HFFc6 (cell line): ENCODE data around the gene KLF8. TPM values are rescaled to one million over a fixed set of nuclear protein-coding genes. Genes with fewer than 3 reads are reported as not detected.

Experiments used
- DNase-seq: peaks from one replicate; pipeline ENCODE4 v3.0.0-alpha.2; 2018
- H3K27ac Mint-ChIP-seq: 2 replicates; pipeline ENCODE4 v1.8.0; 2020; ENCODE audit warnings: mild to moderate bottlenecking, mixed read lengths
- H3K27me3 Mint-ChIP-seq: 2 replicates; pipeline ENCODE4 v1.8.0; 2021; ENCODE audit warnings: mild to moderate bottlenecking, moderate library complexity, mixed read lengths; ENCODE audit not compliant: insufficient read depth
- H3K36me3 Mint-ChIP-seq: 2 replicates; pipeline ENCODE4 v1.8.0; 2021; ENCODE audit warnings: low read depth, mixed read lengths
- H3K4me1 Mint-ChIP-seq: 2 replicates; pipeline ENCODE4 v1.8.0; 2020; ENCODE audit warnings: low read depth, mixed read lengths
- H3K4me3 Mint-ChIP-seq: 2 replicates; pipeline ENCODE4 v1.8.0; 2020; ENCODE audit warnings: mild to moderate bottlenecking, moderate library complexity, mixed read lengths
- H3K9me3 Mint-ChIP-seq: 2 replicates; pipeline ENCODE4 v1.8.0; 2020; ENCODE audit warnings: mild to moderate bottlenecking, mixed read lengths
- total RNA-seq, 6 experiments: library from RNA; stranded (reverse); fragmentation: NEBNext Ultra II Directional; extraction: Animal tissue kit (Norgen Biotek cat#: 25700); gene quantifications; 2 replicates in 1 of 6; 3 replicates in 5 of 6; pipeline ENCODE4 v1.2.3, GENCODE V29; 2021
- TF ChIP-seq, protein P1 (sequence below): fragments of 200-600 bp; sonication (generic); IDR thresholded peaks from 2 replicates; pipeline ENCODE4 v1.5.0; 2021; ENCODE audit warnings: antibody characterized with exemption, mild to moderate bottlenecking

KLF8 gene
- total RNA-seq, 6 experiments from 2014 or later, result 0.03 to 0.09 (median 0.07) TPM; not detected in 3

DNA sequence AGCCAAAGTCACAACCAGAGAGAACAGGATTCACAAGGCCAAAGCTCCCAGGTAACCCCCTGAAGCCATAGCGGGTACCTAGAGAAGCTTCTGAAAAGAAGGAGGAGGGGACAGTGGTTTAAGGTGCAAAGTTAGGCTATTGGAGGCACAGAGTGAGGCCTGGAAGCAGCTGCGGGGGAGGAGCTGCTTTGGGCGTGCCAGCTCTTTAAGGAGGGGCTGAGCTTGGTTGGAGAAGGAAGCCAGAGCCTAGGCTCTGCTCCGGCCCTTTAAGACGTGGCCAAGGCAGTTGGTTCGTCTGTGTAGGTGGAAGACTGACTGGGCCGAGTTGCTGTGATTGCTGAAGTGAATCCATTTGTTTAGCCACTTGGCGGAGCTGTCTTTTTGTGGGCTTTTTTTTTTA, 1.5 kb downstream of the KLF8 start:
- Mint-ChIP-seq H3K27me3 (peaks cover 5% of the 10 kb centered on the region; the same call in 1 of the 2 replicates), H3K9me3 (no peaks in the 10 kb centered on the region), H3K36me3 (no peaks in the 10 kb centered on the region), H3K4me1 (no peaks in the 10 kb centered on the region), H3K27ac (no peak overlapping the region), H3K4me3 (no peak overlapping the region)
- no peak for DNase-seq
- TF ChIP-seq, protein P1, sequence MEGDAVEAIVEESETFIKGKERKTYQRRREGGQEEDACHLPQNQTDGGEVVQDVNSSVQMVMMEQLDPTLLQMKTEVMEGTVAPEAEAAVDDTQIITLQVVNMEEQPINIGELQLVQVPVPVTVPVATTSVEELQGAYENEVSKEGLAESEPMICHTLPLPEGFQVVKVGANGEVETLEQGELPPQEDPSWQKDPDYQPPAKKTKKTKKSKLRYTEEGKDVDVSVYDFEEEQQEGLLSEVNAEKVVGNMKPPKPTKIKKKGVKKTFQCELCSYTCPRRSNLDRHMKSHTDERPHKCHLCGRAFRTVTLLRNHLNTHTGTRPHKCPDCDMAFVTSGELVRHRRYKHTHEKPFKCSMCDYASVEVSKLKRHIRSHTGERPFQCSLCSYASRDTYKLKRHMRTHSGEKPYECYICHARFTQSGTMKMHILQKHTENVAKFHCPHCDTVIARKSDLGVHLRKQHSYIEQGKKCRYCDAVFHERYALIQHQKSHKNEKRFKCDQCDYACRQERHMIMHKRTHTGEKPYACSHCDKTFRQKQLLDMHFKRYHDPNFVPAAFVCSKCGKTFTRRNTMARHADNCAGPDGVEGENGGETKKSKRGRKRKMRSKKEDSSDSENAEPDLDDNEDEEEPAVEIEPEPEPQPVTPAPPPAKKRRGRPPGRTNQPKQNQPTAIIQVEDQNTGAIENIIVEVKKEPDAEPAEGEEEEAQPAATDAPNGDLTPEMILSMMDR, result no peak

DNA sequence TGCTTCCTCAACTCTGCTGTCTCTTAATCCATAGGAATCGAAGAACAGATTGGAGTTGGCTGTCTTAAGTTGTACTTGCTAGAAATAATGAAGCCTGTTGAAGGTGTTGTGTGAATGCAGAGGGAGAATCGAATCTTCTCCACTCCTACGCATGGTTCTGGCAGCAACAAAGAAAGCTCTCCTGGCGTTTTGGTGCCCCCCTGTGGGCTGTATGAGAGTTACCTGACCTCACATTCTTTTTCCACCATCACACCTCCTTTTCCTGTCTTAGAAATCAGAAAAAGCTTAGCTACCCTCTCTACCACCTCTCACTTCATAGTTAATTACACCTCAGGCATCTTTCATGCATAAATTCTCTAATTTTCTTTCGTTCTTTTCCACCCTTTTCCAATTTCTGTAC, 16.3 kb downstream of the KLF8 start:
- Mint-ChIP-seq H3K36me3 (no peaks in the 10 kb centered on the region), H3K4me3 (no peak overlapping the region)

DNA sequence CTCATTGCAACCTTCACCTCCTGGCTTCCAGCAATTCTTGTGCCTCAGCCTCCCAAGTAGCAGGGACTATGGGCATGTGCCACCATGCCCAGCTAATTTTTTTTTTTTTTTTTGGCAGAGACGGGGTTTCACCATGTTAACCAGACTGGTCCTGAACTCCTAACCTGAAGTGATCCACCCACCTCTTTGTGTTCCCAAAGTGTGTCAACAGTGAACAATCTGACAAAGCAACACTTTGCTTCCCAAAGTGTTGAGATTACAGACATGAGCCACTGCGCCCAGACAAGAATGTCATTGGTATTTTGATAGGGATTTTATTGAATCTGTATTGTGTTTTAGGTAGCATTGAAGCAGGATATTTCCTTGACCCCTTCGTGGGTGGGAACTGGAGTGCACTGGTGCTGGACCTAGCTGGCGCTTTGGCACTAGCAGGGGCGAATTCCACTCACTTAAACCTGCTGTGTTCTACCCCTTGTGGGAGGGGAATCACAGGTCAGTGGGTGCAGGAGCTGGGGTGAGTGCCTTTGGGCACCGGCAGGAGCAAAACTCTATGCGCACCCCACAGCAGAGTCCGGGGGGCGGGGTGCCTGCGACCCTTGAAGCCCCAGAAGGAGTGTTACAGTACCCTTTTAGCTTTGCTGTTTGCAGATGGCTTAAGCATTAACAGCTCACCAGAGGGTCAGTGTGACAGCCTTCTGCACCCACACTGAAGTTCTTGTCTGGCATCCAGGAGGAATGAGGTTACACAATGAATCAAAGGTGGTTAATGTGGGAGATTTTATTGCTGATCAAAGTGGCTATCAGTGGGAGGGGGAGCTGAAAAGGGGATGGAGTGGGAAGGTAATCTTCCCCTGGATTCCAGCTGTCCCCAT, 21.9 kb downstream of the KLF8 start:
- no peak for DNase-seq
- Mint-ChIP-seq H3K27me3 (no peaks in the 10 kb centered on the region; the same call in 1 of the 2 replicates), H3K4me3 (no peak overlapping the region), H3K27ac (no peak overlapping the region), H3K4me1 (no peaks in the 10 kb centered on the region), H3K36me3 (no peaks in the 10 kb centered on the region), H3K9me3 (no peaks in the 10 kb centered on the region)
- TF ChIP-seq, protein P1, result no peak

More for the DNA sequence above, 16.3 kb downstream of the KLF8 start:
- Mint-ChIP-seq H3K27ac (no peak overlapping the region), H3K9me3 (no peaks in the 10 kb centered on the region), H3K27me3 (no peaks in the 10 kb centered on the region; the same call in 1 of the 2 replicates), H3K4me1 (no peaks in the 10 kb centered on the region)
- DNase-seq, result peak; percentile 6
- TF ChIP-seq, protein P1, result peak; percentile 74

DNA sequence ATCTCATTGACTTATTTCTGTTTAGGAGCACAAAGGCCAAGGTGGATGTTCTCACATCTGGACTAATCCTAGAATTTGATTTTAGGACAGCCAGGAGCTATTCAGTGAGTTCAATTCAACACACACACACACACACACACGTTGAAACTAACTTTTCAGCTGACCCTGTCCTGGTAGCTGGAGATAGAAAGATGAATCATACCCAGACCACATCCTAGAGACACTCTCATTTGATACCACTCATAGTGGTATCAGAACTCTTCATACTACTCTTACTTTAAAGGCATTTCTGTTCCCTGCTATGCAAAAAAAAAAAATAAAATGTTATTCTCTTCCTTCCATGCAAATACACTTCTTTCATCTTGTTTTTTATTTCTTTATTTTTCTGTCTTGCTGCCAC, 36.7 kb downstream of the KLF8 start:
- Mint-ChIP-seq H3K27ac (no peak overlapping the region), H3K4me1 (no peaks in the 10 kb centered on the region), H3K4me3 (no peak overlapping the region), H3K27me3 (no peaks in the 10 kb centered on the region), H3K9me3 (no peaks in the 10 kb centered on the region), H3K36me3 (no peaks in the 10 kb centered on the region)
- DNase-seq, result no peak
- TF ChIP-seq, protein P1, result no peak

DNA sequence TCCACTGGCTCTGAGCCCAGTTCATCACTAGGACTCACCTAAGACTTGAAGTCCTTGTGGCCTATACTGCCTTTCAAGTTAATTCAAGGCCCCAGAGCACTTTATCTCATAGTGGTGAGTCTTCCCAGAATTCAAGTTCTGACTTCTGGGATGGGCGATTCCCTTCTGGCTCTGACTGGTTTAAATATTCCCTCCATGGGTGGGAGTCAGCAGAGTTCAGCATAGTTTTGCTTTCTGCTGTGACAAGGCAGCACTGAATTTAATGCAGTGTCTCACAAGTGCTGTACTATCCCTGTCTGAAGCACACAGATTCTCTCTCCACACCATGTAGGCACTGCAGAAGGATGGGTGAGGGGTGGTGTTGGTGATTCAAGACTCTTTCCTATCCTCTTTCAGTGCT, 46.5 kb downstream of the KLF8 start:
- Mint-ChIP-seq H3K4me1 (no peaks in the 10 kb centered on the region), H3K27ac (no peak overlapping the region)
- TF ChIP-seq, protein P1, result no peak

More for the DNA sequence above, 46.5 kb downstream of the KLF8 start:
- no peak overlapping the region for H3K4me3 Mint-ChIP-seq
- no peaks in the 10 kb centered on the region for H3K36me3 Mint-ChIP-seq
- no peak for DNase-seq
- no peaks in the 10 kb centered on the region for H3K9me3 Mint-ChIP-seq
- peaks cover 2% of the 10 kb centered on the region; the same call in 1 of the 2 replicates for H3K27me3 Mint-ChIP-seq
